ENCODE data around the gene DNM2.
"Not testable (repeated sequence)": the region's sequence is repeated elsewhere in the genome, so short reads cannot be mapped to it uniquely, and the experiment has no call there.

Gene DNM2

DNA sequence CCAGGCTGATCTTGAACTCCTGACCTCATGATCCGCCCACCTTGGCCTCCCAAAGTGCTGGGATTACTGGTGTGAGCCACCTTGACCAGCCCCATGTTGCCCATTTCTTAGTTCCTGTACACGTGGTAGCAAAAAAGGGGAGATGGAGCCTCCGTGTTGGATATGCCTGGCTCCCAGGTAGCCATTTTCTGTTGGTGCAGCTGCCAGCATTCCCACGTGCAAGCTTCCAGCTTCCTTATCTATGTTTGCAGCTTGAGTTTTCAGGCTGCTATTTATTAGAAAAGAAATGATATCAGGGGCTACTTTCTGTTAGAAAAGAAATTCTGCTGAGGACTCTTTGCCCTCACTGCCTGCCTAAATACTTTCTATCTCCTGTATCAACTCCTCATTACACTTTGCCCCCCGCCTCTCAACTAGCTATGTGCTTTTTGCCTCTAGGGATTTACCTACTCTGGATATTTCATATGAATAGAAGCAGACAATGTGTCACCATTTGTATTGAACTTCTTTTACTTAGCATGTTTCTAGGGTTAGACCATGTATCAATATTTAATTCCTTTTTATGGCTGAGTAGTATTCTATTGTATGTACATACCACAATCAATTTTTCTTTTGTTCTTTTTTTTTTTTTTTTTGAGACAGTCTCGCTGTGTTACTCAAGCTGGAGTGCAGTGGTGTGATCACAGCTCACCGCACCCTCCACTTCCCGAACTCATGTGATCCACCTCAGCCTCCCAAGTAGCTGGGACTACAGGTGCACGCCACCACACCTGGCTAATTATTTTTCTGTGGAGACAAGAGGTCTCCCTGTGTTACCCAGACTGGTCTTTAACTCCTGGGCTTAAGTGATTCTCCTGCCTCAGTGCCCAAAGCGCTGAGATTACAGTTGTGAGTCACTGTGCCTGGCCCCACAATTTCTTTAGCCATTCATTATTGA lies 121.5 kb downstream of the DNM2 start:
- no peak for DNase-seq

DNA sequence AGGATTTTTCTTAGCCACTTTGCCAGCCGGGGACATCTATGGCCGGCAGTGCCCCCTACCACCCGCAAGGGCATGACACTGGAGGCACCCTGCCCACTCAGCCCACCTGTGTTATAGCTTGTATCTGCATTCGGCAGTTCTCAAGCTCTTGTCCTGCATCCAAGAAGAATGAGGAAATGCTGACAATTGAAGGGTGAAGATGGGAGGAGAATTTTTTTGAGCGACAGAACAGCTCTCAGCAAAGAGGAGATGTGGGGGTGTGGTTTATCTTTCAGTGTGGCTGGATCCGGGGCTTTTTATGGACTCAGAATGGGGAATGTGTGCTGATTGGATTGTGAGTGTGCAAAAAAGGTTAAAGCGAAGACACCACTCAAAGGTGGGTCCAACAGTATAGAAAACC lies 124.9 kb downstream of the DNM2 start:
- DNase-seq: no peak

DNA sequence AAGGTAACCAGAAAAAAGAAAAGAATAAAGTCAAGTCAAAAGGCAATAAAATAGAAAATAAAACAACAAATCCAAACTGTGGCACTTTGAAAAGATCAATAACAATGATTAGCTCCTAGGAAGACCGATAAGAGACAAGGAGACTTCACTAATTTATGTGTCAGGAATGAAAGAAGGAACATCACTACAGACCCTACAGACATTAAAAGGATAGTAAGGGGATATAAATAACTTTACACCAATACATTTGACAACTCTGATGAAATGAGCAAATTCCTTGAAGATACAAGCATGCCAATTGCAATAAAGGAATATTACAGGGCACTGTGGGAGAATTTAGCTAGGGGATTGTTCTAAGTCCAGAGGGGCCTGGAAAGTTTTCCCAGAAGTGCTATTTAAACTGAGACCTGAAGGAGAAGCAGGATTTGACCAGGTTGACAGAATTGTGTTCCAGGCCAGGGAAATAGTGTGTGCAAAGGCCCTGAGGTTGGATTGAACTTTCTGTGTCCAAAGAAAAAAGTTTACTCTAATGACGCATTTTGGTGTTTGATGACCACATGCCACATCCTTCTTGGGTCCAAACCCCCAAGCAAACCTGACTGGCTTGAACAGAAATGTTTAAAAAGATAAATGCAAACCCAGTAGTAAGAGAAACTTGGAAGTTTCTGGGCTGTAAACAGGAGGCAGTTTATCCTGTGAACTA lies 128.8 kb downstream of the DNM2 start:
- DNase-seq: no peak

DNA sequence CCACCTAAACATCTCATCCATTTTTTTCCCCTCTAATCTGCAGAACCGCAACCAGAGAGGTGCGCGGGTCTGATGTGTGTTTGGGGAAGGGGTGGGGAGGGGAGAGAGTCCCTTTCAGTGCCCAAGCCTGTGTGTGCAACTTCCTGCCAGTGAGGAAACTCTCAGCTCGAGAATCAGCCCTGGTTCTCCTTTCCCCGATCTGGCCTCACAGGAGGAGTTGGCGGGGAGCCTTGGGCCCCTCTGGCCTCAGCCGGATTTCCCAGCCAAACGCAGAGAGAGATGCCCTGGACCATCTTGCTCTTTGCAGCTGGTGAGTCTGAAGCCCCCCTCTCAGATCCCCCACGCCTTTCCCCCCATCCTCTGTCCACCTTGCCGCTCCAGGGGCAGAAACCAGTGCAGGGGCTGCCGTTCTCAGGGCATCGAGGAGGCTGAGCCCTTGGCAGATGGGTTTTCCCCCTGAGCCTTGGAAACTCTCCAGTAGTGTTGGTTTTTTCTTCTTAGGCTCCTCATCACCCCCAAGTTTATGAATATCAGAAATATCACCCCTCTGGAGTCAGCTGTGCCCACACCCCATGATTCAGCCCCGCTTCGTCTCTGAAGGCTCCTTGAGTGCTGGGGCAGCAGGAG lies 130.5 kb downstream of the DNM2 start, which contains the start of gene C19orf38:
C19orf38 (plus strand) TSS at position 186 of the 627 bp plus-strand sequence; CDS start at position 280, 94 bp downstream.
- no peak for DNase-seq

DNA sequence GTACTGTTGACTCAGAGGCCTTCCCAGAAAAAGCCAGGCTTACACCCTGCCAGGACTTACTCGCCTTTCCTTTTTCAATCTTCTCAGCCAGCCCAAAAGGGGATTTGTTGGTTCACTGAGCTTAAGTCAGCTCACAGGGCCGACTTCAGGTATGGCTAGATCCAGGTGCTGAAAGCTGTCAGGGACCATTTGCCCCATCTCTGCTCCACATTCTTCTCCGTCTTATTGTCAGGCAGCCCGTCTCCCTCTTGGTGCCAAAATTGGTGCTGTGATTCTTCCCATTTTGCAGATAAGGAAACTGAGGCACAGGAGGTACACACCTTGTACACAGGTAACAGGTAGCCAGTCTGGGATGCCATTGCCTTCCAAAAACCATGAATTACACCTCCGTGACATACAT lies 132.8 kb downstream of the DNM2 start:
- no peak for DNase-seq

DNA sequence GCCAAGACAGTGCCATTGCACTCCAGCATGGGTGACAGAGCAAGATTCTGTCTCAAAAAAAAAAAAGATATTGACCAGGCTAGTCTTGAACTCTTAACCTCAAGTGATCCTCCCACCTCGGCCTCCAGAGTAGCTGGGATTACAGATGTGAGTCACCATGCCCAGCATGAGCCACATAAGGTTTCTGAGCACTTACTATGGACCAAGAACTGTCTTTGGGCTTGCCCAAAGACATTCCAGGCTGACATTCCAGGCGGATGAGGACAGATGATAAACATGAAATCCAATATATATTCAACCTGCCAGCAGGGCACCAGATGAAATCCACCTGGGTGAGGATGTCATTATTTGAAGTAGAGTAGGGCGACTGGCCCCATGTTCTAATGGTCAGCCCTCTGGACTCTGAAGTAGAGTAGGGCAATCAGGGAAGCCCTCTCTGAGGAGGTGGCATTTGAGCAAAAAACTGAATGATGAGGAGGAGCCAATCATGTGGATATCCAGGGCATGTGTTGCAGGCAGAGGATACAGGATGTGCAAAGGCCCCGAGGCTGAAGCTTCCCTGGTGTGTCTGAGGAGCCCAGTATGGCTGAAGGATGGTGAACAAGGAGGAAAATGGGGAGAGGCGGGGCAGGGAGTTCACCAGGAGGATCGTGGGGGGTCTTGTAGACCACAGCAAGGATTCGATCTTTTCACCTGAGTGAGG lies 134.4 kb downstream of the DNM2 start:
- no peak for DNase-seq

DNA sequence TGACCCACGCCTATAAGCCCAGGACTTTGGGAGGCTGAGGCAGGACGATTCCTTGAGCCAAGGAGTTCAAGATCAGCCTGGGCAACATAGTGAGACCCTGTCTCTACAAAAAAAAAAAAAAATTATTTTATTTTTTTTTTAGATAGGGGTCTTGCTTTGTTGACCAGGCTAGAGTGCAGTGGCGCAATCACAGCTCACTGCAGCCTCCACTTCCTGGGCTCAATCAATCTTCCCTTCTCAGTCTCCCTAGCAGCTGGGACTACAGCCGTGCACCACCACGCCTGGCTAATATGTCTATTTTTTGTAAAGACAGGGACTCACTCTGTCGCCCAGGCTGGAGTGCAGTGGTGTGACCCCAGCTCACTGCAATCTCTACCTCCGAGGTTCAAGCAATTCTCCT lies 135.1 kb downstream of the DNM2 start:
- DNase-seq: no peak

DNA sequence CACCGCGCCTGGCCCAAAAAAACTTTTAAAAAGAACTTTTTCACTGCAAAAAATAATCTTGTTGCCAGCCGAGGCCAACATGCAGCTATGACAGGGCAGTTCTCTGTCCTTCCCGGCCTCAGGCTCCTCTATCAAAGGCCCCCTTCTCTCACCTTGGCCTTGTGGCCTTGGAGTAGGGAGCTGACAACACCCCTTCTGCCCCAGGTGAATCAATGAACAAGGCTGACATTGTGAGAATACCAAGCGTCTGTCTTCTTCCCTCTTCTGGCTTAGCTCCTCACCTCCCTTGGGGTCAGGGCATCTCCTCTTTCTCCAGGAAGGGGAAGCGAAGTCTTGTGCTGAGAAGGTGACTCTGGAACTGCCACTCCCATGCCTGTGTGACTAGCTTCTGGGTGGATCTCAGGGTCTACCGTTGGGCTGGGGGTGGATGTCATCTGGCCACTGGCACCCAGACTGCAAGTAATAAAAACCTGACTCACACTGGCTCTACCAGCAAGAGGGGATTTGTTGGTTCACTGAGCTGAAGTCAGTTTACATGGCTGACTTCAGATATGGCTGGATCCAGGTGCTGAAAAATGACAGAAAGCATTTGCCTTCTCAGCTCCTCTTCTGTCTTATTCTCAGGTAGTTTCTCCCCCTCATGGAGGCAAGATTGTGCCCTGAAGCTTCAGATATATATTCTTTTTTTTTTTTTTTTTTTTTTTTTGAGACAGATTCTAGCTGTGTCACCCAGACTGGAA lies 136.6 kb downstream of the DNM2 start:
- no peak for DNase-seq

DNA sequence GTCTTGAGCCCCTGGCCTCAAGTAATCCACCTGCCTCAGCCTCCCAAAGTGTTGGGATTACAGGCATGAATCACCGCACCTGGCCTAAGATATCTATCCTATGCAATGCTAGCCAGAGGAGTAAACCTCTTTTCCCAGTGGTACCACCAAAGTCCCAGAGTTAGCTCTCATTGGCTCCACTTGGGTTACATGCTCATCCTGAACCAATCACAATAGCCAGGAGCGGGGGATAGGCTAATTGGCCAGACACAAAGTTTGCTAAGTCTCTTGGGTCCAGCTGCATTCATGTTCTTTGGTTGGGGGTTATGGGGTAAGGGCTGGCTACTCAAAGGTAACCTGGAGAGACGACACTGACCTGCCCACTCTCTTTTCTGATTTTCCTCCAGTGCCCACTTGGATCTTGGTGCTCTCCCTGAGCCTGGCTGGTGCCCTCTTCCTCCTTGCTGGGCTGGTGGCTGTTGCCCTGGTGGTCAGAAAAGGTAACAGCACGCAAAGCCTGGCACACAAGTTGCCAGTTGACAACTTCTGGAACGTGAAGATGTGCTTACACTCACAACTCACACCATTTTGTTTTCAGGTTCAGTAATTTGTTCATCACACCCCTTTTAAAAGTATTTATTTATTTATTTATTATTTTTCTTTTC lies 138.1 kb downstream of the DNM2 start:
- DNase-seq: peak in 1 of 5 donors; percentile 39

DNA sequence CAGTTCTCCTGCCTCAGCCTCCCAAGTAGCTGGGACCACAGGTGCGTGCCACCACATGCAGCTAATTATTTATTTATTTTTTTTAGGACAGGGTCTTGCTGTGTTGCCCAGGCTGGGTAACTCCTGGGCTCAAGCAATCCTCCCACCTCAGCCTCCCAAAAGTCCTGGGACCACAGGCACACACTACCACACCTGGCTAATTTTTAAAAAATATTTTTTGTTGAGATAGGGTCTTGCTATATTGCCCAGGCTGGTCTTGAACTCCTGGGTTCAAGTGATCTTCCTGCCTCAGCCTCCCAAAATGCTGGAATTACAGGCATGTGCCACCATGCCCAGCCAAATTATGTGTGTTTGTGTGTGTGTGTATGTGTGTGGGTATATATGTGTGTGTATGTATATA lies 139.0 kb downstream of the DNM2 start:
- DNase-seq: not testable (repeated sequence)

DNA sequence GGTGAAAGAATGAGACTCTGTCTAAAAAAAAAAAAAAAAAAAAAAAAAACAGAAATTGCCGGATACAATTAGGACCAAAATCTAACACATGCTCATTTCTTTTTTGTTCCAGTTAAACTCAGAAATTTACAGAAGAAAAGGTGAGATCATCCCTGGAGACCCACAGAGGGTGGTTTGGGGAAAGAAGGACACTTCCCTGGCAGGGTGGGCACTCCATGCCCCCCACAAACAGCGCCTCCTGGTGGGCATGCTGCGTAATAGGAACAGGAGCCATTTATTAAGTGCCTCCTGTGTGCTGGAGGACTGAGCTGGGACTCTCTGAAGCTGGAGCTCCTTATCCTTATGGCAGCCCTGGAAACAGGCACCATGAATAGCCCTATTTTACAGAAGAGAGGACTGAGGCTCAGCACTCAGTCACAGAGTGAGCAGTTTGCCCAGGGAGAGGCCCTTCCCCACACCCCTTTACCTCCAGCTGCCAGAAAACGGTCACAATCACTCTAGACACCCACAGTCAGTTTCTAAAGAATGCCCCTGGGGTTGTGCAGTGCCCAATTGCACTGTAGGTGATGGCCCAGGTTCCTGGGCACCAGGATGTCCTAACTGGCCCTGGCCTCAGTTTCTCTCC lies 140.4 kb downstream of the DNM2 start:
- no peak for DNase-seq

DNA sequence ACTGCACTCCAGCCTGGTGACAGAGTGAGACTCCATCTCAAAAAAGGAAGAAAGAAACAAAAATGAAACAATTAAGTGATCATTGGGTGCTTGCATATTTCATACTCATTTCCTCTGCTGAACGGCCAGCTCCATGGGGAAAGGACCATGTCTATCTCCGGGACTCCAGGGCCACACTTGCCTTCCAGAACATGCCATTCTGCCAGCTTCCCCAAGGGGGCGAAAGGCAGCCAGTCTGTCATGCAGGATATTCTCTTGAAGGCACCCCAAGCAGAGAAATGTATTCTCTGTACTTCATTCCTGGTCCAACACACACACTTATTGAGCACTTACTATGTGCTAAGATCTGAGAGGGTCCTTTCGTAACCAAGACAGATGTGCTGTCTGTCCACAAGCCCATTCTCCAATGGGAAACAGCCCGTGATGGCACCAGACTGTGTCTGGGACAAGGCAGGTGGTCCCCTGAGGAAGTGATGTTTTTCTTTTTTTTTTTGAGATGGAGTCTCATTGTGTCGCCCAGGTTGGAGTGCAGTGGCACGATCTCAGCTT lies 143.3 kb downstream of the DNM2 start:
- peak in 1 of 5 donors; percentile 17 for DNase-seq

DNA sequence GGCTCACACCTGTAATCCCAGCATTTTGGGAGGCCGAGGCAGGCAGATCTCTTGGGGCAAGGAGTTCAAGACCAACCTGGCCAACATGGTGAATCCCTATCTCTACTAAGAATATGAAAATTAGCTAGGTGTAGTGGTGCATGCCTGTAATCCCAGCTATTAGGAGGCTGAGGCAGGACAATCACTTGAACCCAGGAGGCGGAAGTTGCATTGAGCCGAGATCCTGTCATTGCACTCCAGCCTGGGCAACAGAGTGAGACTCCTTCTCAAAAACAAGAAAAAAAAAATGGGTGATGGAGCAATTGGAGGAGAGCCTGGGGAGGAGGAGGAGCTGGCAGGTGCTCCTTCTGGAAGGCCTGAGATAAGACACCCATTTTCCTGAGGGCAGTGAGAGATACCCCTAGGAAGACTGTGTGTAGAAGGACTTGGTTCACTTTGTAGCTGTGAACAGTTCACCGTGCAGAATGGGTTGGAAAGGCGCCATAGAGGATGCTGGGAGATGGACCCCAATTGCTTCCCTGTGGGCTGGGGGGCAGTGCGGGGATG lies 144.8 kb downstream of the DNM2 start:
- DNase-seq: no peak

DNA sequence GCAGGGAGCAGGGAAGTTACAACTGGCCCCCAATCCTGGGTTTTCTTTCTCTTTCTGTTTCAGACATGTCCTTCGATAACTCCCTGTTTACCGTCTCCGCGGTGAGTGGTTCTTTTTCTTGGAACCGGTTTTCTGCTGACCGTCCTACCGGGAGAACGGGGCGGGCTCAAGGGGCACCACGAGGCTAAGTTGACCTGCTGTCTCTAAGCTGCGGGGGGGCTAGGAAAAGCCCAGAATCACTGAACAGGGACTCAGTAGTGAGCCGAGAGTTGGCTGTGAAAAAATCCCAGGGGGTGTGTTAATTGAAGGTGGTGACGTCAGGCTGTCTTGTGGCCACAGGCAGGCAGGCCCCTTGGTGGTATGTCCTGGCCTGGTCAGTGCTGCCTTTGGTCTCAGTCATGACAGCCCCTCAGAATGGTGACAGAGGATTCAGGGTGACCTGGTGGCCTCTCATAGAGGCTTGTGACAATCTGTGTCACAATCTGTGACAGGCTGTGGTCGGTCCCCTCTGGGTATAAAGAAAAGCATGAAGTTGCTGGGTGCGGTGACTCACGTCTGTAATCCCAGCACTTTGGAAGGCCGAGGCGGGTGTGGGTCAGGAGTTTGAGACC lies 145.3 kb downstream of the DNM2 start:
- no peak for DNase-seq

DNA sequence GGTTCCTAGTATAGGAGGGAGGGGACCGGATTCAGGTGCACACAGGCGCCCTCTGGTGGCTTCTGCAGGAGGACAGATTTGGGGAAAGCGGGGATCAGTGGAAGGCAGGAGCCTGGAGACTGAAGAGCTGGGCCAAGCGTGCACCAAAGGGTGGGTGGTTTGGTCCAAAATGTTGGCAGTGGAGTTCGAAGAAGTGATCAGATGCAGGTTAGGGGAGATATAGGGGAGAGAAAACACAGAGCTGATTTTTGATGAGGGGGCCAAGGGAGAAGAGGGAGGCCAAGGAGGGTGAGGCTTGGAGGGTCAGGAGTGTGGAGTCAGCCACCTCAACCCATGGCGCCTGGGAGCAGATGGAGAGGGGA lies 146.6 kb downstream of the DNM2 start:
- DNase-seq: peak; percentile 56 to 78 (median 70)

DNA sequence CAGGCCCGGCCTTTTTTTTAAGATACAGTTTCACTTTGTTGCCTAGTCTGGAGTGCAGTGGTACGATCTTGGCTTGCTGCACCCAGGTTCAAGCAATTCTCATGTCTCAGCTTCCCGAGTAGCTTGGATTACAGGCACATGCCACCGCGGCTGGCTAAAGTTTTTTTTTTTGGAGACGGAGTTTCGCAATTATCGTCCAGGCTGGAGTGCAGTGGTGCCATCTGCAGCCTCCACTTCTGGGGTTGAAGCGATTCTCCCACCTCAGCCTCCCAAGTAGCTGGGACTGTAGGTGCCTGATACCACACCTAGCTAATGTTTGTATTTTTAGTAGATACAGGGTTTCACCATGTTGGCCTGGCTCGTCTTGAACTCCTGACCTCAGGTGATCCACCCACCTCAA lies 148.6 kb downstream of the DNM2 start:
- no peak for DNase-seq

DNA sequence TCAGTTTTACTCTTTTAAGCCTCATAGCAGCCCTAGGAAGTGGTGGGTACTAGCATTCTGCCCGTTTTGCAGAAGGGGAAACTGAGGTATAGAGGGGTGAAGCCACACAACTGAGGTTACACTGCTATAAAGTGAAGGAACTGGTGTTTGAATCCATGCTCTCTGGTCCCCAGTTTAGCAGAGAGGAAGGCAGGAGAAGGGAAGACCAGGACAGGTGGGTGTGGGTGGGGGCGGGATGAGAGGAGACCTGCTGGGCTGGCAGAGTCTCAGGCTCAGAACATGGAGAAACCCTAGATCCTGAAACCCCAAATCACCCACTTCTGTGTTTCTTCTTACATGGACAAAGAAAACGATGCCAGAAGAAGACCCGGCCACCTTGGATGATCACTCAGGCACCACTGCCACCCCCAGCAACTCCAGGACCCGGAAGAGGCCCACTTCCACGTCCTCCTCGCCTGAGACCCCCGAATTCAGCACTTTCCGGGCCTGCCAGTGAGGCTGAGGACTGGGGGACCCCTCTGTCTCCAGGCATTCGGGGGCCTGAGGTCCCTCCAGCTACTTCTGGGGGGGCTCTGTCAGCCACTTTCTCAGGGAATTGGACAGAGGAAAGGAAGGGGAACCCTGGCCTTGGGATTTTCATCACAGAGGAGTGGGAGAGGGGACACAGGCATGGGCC lies 151.1 kb downstream of the DNM2 start:
- DNase-seq: no peak

DNA sequence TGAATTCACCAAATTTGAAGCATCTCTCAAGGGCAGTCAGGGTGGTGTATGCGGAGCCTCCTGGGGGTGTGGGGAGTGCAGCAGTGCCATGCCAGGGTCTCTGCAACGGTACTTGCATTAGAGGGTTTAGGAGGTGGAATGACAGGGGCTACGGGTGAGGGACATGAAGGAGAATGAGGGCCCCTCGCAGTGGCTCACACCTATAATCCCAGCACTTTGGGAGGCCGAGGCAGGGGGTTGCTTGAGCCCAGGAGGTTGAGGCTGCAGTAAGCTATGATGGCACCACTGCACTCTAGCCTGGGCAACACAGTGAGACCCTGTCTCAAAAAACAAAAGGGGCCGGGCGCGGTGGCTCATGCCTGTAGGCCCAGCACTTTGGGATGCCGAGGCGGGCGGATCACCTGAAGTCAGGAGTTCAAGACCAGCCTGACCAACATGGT lies 152.0 kb downstream of the DNM2 start:
- not testable (repeated sequence) for DNase-seq

DNA sequence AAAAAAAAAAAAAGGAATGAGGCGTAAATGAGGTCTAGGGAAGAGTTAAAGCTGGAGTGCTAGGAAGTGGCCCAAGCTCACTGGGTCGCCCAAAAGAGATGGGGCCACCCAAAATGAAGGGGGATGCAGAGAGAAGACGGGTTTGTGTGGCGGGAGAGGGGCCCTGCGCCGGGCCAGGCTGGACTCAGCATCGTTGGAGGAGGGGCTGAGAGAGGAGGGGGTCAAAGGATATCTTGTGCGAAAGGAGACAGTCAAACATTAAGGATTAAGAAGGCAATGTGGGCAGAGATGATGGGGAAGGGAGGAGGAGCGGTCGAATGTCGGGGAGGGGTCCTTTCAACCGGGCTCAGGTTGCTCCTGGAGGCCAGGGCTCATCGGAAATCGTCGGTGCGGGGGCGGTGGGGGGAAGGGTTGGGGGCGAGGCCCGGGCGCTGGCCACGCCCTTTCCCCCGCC lies 152.6 kb downstream of the DNM2 start:
- DNase-seq: no peak

Data from T-helper 1 cell (primary cell).